ENCODE measurements around the gene FAT3.

GRCh38 chr11:92225568-92226330 lies 1.1 kb downstream of the FAT3 start:
- TF ChIP-seq, protein P1, sequence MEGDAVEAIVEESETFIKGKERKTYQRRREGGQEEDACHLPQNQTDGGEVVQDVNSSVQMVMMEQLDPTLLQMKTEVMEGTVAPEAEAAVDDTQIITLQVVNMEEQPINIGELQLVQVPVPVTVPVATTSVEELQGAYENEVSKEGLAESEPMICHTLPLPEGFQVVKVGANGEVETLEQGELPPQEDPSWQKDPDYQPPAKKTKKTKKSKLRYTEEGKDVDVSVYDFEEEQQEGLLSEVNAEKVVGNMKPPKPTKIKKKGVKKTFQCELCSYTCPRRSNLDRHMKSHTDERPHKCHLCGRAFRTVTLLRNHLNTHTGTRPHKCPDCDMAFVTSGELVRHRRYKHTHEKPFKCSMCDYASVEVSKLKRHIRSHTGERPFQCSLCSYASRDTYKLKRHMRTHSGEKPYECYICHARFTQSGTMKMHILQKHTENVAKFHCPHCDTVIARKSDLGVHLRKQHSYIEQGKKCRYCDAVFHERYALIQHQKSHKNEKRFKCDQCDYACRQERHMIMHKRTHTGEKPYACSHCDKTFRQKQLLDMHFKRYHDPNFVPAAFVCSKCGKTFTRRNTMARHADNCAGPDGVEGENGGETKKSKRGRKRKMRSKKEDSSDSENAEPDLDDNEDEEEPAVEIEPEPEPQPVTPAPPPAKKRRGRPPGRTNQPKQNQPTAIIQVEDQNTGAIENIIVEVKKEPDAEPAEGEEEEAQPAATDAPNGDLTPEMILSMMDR (conservative IDR thresholded peaks at IDR 0.05; ENCODE audit: low read depth, low read length) = no peak
- no peak for TF ChIP-seq EZH2 (IDR thresholded peaks at IDR 0.05; ENCODE audit: low read length, unreplicated experiment)
